MM.1S (cell line): ENCODE measurements around the gene UBXN11.

Experiments used
- DNase-seq: peaks from one replicate; pipeline ENCODE4 v3.0.0-alpha.2; 2015
- H2AFZ ChIP-seq: fragments of 300-600 bp; sonication (generic); 2 replicates; pipeline ENCODE4 v1.6.0; 2016; ENCODE audit warnings: antibody characterized with exemption, low read length
- H3F3A ChIP-seq: fragments of 300-600 bp; sonication (generic); 2 replicates; pipeline ENCODE4 v1.6.1; 2016; ENCODE audit warnings: mild to moderate bottlenecking, antibody characterized with exemption, low read length, moderate library complexity, mixed read lengths; ENCODE audit not compliant: insufficient read depth
- H3K27ac ChIP-seq: fragments of 300-600 bp; sonication (generic); 2 replicates; pipeline ENCODE4 v1.5.1; 2016; ENCODE audit warnings: mild to moderate bottlenecking, low read length
- H3K27me3 ChIP-seq: fragments of 300-600 bp; sonication (generic); replicated peaks from 2 replicates; pipeline ENCODE4 v1.6.0; 2016; ENCODE audit warnings: low read length; ENCODE audit not compliant: insufficient read depth
- H3K36me3 ChIP-seq: fragments of 300-600 bp; sonication (generic); replicated peaks from 2 replicates; pipeline ENCODE4 v1.6.1; 2016; ENCODE audit warnings: mild to moderate bottlenecking, low read length, mixed read lengths; ENCODE audit not compliant: insufficient read depth
- H3K4me1 ChIP-seq: fragments of 300-600 bp; sonication (generic); 2 replicates; pipeline ENCODE4 v1.6.1; 2016; ENCODE audit warnings: low read length, mixed read lengths
- H3K4me2 ChIP-seq: fragments of 300-600 bp; sonication (generic); 2 replicates; pipeline ENCODE4 v1.6.0; 2016; ENCODE audit warnings: low read depth, low read length
- H3K4me3 ChIP-seq: fragments of 300-600 bp; sonication (generic); 2 replicates; pipeline ENCODE4 v1.5.1; 2016; ENCODE audit warnings: low read length, mixed read lengths
- H3K79me2 ChIP-seq: fragments of 300-600 bp; sonication (generic); 2 replicates; pipeline ENCODE4 v1.6.1; 2016; ENCODE audit warnings: mixed run types, low read length, mixed read lengths
- H3K9ac ChIP-seq: fragments of 300-600 bp; sonication (generic); 2 replicates; pipeline ENCODE4 v1.6.1; 2016; ENCODE audit warnings: low read length, mixed read lengths
- H3K9me2 ChIP-seq: fragments of 300-600 bp; sonication (generic); replicated peaks from 2 replicates; pipeline ENCODE4 v1.6.1; 2016; ENCODE audit warnings: mild to moderate bottlenecking, low read length, mixed read lengths; ENCODE audit not compliant: insufficient read depth
- H3K9me3 ChIP-seq: fragments of 300-600 bp; sonication (generic); replicated peaks from 2 replicates; pipeline ENCODE4 v1.6.1; 2016; ENCODE audit warnings: mild to moderate bottlenecking, low read length, mixed read lengths; ENCODE audit not compliant: insufficient read depth
- H4K20me1 ChIP-seq: fragments of 300-600 bp; sonication (generic); 2 replicates; pipeline ENCODE4 v1.6.1; 2016; ENCODE audit warnings: mild to moderate bottlenecking, low read length, moderate library complexity, mixed read lengths; ENCODE audit not compliant: insufficient read depth
- EZH2 ChIP-seq: fragments of 300-600 bp; sonication (generic); optimal IDR thresholded peaks from 2 replicates; pipeline ENCODE3; 2017; ENCODE audit warnings: low read depth, mild to moderate bottlenecking, antibody characterized with exemption, low read length, mixed read lengths
- EZH2phosphoT487 ChIP-seq: fragments of 300-600 bp; sonication (generic); IDR thresholded peaks from 2 replicates; pipeline ENCODE4 v1.6.1; 2018; ENCODE audit warnings: antibody characterized with exemption, low read length
- TF ChIP-seq, protein P1 (sequence below): fragments of 300-600 bp; sonication (generic); IDR thresholded peaks from 2 replicates; pipeline ENCODE4 v1.5.1; 2016; ENCODE audit warnings: antibody characterized with exemption, low read length, mixed read lengths

Gene UBXN11

DNA sequence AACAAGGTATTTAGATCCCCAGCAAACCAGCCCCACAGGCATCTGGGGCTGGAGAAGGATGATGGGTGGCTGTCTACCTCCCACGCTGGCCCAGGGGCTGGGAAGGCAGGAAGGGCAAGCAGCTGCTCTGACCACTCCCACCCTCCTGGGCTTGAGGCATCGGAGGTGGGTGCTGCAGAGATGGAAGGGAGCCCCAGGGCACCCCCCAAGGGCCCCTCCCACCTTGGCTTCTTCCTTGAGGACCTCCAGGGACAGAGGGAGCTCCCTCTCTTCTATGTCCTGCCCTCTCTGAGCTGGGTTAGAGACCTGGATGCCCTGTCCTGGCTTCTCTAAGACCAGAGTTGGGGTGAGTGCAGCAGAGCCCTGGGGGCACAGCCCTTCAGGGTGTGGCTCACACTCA, 14.5 kb upstream of the UBXN11 start:
- Histone ChIP-seq H3K9me3 (no peaks in the 10 kb centered on the region), H3K4me3 (no peak overlapping the region), H3K4me2 (no peak overlapping the region), H3K9me2 (no peaks in the 10 kb centered on the region), H3F3A (no peaks in the 10 kb centered on the region), H3K79me2 (no peaks in the 10 kb centered on the region), H3K36me3 (no peaks in the 10 kb centered on the region), H3K27me3 (no peaks in the 10 kb centered on the region), H3K9ac (no peak overlapping the region), H3K4me1 (peaks cover 18% of the 10 kb centered on the region), H3K27ac (no peak overlapping the region), H4K20me1 (no peaks in the 10 kb centered on the region), H2AFZ (0 out of 2 replicates have a peak overlapping the region, but pooled peaks have one; percentile 16)
- no peak for TF ChIP-seq EZH2phosphoT487
- TF ChIP-seq EZH2 = no peak
- TF ChIP-seq, protein P1, sequence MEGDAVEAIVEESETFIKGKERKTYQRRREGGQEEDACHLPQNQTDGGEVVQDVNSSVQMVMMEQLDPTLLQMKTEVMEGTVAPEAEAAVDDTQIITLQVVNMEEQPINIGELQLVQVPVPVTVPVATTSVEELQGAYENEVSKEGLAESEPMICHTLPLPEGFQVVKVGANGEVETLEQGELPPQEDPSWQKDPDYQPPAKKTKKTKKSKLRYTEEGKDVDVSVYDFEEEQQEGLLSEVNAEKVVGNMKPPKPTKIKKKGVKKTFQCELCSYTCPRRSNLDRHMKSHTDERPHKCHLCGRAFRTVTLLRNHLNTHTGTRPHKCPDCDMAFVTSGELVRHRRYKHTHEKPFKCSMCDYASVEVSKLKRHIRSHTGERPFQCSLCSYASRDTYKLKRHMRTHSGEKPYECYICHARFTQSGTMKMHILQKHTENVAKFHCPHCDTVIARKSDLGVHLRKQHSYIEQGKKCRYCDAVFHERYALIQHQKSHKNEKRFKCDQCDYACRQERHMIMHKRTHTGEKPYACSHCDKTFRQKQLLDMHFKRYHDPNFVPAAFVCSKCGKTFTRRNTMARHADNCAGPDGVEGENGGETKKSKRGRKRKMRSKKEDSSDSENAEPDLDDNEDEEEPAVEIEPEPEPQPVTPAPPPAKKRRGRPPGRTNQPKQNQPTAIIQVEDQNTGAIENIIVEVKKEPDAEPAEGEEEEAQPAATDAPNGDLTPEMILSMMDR = no peak
- DNase-seq = no peak

DNA sequence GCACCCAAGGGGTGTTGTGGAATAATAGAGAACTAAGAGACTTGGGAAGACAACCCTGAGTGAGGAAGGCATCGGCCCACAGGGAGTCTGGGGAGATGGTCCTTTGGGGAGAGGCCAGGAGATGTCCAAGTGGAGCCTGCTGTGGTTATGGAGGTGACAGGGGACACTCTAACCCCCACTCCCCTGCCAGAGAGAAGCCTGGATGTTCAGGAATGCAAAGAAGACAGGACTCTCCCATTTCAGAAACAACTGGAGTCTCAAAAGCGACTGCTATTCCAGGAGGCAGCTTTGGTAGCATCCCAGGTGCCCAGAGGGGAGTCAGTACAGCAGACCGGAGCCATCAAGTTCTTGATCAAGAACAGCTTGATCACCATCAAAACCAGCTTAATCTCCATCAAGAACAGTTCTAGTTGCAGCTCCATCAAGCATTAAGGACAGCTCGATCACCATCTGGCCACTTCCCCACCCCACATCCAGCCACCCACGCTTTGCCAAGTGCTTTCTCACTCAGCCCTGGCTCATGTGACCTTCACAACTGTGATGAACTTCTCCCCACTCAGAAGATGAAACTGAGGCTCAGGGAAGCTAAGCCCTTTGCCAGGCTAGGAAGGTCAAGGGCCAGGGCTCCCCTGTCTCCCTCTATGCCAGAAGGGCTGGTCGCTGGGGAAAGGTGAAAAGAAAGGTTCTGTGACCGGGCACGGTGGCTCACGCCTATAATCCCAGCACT, 12.1 kb upstream of the UBXN11 start:
- Histone ChIP-seq H3K4me2 (peak overlapping the region; percentile 37; the same call in 1 of the 2 replicates), H3K4me3 (peak overlapping the region; percentile 12; the same call in 1 of the 2 replicates), H3K79me2 (no peaks in the 10 kb centered on the region), H3F3A (no peaks in the 10 kb centered on the region), H3K36me3 (no peaks in the 10 kb centered on the region), H3K9me2 (no peaks in the 10 kb centered on the region), H3K27me3 (no peaks in the 10 kb centered on the region), H3K4me1 (peaks cover 26% of the 10 kb centered on the region), H2AFZ (no peak overlapping the region), H3K9ac (no peak overlapping the region), H3K9me3 (no peaks in the 10 kb centered on the region), H3K27ac (no peak overlapping the region), H4K20me1 (no peaks in the 10 kb centered on the region)
- TF ChIP-seq EZH2phosphoT487 (no peak), EZH2 (no peak)
- DNase-seq = no peak

DNA sequence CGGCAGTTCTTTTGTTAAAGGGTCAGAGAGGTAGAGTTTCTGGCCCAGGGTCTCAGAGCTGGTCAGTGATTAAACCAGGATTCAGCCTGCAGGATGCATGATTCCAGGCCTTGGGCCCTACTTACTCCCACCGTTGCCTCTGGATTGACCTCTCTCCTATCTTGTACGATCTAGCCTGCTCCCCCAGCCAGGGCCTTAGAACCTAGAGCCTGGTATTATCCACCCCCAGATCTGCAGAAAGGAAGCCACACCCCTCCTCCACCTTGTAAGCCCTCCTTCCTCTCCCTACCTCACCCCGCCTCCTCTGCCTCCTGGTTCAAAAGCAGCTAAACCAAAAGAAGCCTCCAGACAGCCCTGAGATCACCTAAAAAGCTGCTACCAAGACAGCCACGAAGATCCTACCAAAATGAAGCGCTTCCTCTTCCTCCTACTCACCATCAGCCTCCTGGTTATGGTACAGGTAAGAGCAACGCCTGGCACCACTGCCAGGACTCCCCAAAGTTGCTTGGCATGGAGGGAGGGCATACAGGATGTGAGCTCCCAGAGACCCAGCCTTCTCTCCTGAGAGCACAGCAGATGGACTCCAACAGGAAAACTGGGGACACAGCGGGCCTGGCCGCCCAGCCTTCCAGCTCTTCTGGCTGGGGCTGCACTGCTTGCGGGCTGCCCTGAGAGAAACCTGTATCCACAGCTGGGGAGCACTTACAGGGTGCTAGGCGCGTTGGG, 11.3 kb upstream of the UBXN11 start, which contains the start of gene CD52:
Gene CD52, plus strand, starts transcription at position 347 of the 726 bp plus-strand sequence. Its CDS starts 60 bp downstream, at position 407.
- DNase-seq = peak; percentile 21
- peaks cover 26% of the 10 kb centered on the region for H3K4me1 ChIP-seq
- no peak within 1 kb of the TSS for H3K9ac ChIP-seq
- no peak within 1 kb of the TSS for H3K27ac ChIP-seq
- no peaks in the 10 kb centered on the region for H3K36me3 ChIP-seq
- peak within 1 kb of the TSS; percentile 16; the same call in 1 of the 2 replicates for H2AFZ ChIP-seq
- TF ChIP-seq EZH2phosphoT487 = no peak
- no peak for TF ChIP-seq EZH2
- TF ChIP-seq, protein P1 = no peak
- H3K9me3 ChIP-seq = no peaks in the 10 kb centered on the region
- H3F3A ChIP-seq = no peaks in the 10 kb centered on the region
- H4K20me1 ChIP-seq = no peaks in the 10 kb centered on the region
- peak within 1 kb of the TSS; percentile 12; the same call in 1 of the 2 replicates for H3K4me3 ChIP-seq
- H3K4me2 ChIP-seq = peak within 1 kb of the TSS; percentile 37; the same call in 1 of the 2 replicates
- H3K9me2 ChIP-seq = no peaks in the 10 kb centered on the region
- H3K79me2 ChIP-seq = no peaks in the 10 kb centered on the region
- no peaks in the 10 kb centered on the region for H3K27me3 ChIP-seq
